Measurements from ENCODE around the gene CENPL. TPM values are rescaled to one million over a fixed set of nuclear protein-coding genes. Genes with fewer than 3 reads are reported as not detected.
"Not testable (repeated sequence)": the region's sequence is repeated elsewhere in the genome, so short reads cannot be mapped to it uniquely, and the experiment has no call there.

Gene CENPL
- total and polyA plus RNA-seq, 2 of the 4 experiments (the other 2 are of a cell fraction), result 6.3 to 21.1 TPM

DNA sequence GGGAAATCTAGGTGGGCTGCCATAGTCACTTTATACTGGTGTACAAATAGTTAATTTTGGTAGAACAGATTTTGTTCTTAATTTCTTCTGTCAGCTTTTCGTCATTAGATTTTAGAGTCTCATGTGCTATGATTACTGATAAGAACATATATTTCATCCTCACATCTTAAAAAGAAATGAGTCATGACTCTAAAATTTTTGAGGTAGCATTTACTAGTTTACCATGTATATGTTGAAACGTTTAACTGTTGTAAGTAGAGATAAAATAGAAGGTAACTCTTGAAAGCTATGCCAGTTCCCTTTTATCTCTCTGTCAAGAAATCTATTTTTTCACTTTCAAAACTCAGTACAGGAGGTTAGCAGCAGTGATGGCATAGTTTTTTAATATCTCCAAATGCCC is 56.5 kb downstream of the CENPL start:
- in situ Hi-C loops (cut with MboI; ENCODE audit: low sequenced_read_pairs), result no loop called here
- no peak overlapping the region for H3K18ac ChIP-seq (ENCODE audit: low read depth, low read length)
- no peak overlapping the region for H3K56ac ChIP-seq (ENCODE audit: extremely low read depth, insufficient read depth, low read length)
- H2BK5ac ChIP-seq (ENCODE audit: low read depth, low read length, poor library complexity, severe bottlenecking), result no peak overlapping the region
- dilution Hi-C loops (cut with HindIII; ENCODE audit: low sequenced_read_pairs, unreplicated experiment), result no loop called here
- no peak overlapping the region for H3K4me2 ChIP-seq (ENCODE audit: low read depth, low read length)
- H2BK15ac ChIP-seq (ENCODE audit: low read depth, low read length), result no peak overlapping the region
- 0 out of 2 replicates have a peak, but pooled peaks cover 4% of the 10 kb centered on the region for H3K9me1 ChIP-seq (ENCODE audit: insufficient read depth, low read length)
- H3K4ac ChIP-seq (ENCODE audit: low read depth, low read length), result no peak overlapping the region
- H2AK5ac ChIP-seq (ENCODE audit: low read depth, low read length), result no peak overlapping the region
- no peak overlapping the region for H4K5ac ChIP-seq (ENCODE audit: low read depth, low read length)
- no peak overlapping the region for H3K27ac ChIP-seq (ENCODE audit: insufficient read depth, low read length)
- CTCF ChIA-PET, result no interaction called here
- H3K36me3 ChIP-seq (ENCODE audit: control insufficient read depth, insufficient read depth, low read length), result peaks cover 7% of the 10 kb centered on the region
- WGBS, 2 experiments (ENCODE audit: extremely low coverage in 2 of 2, insufficient read length in 1 of 2), result no CpG with 5 or more reads among the region's 2 CpGs
- no peak overlapping the region for H3K4me3 ChIP-seq (ENCODE audit: insufficient read depth, low read depth, low read length)
- H3K23ac ChIP-seq (ENCODE audit: low read depth, low read length), result no peak overlapping the region
- no peak overlapping the region for H3K9ac ChIP-seq (ENCODE audit: low read depth, low read length)
- no peak overlapping the region for H4K91ac ChIP-seq (ENCODE audit: insufficient read depth, low read depth, low read length)
- no peak overlapping the region for H2BK120ac ChIP-seq (ENCODE audit: low read depth, low read length)
- H3K9me3 ChIP-seq (ENCODE audit: control insufficient read depth, insufficient read depth, low read length), result no peaks in the 10 kb centered on the region
- intact Hi-C loops (cut with micrococcal nuclease), result no loop called here
- TF ChIP-seq CHD1 (IDR thresholded peaks at IDR 0.05; ENCODE audit: low read depth, low read length), result no peak
- TF ChIP-seq MAFK (IDR thresholded peaks at IDR 0.05; ENCODE audit: low read depth, low read length), result no peak
- TF ChIP-seq RCOR1 (IDR thresholded peaks at IDR 0.05; ENCODE audit: insufficient replicate concordance, low read length), result no peak
- TF ChIP-seq SMC3 (IDR thresholded peaks at IDR 0.05; ENCODE audit: low read depth, low read length), result no peak
- TF ChIP-seq, protein P1, sequence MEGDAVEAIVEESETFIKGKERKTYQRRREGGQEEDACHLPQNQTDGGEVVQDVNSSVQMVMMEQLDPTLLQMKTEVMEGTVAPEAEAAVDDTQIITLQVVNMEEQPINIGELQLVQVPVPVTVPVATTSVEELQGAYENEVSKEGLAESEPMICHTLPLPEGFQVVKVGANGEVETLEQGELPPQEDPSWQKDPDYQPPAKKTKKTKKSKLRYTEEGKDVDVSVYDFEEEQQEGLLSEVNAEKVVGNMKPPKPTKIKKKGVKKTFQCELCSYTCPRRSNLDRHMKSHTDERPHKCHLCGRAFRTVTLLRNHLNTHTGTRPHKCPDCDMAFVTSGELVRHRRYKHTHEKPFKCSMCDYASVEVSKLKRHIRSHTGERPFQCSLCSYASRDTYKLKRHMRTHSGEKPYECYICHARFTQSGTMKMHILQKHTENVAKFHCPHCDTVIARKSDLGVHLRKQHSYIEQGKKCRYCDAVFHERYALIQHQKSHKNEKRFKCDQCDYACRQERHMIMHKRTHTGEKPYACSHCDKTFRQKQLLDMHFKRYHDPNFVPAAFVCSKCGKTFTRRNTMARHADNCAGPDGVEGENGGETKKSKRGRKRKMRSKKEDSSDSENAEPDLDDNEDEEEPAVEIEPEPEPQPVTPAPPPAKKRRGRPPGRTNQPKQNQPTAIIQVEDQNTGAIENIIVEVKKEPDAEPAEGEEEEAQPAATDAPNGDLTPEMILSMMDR (conservative IDR thresholded peaks at IDR 0.05; ENCODE audit: low read depth, low read length), result no peak
- H3K79me1 ChIP-seq (ENCODE audit: low read depth in 1 of 2, low read length in 2 of 2), result peaks cover 0 to 4% of the 10 kb centered on the region in 2 experiments; a peak in 1 of 4 replicates
- POLR2A ChIA-PET (ENCODE audit: unreplicated experiment), result no interaction called here
- no peak overlapping the region for H4K8ac ChIP-seq (ENCODE audit: low read depth in 2 of 2, low read length in 2 of 2)
- H2BK20ac ChIP-seq (ENCODE audit: low read depth, low read length), result no peak overlapping the region
- BruUV-seq (replicated peaks), result no TSS peak
- no peak overlapping the region for H3K14ac ChIP-seq (replicated peaks; ENCODE audit: low read depth, low read length)
- H2AK9ac ChIP-seq (replicated peaks; ENCODE audit: low read depth, low read length, poor library complexity), result no peak overlapping the region
- no peak for ATAC-seq (ENCODE audit: low read depth)
- DNase-seq, result no peak
- no peaks in the 10 kb centered on the region for H4K20me1 ChIP-seq (ENCODE audit: insufficient read depth, low read length)
- H2AFZ ChIP-seq (replicated peaks; ENCODE audit: low read length, poor library complexity), result no peak overlapping the region
- H3K4me1 ChIP-seq (ENCODE audit: control insufficient read depth, insufficient read depth, low read length), result no peaks in the 10 kb centered on the region
- no peaks in the 10 kb centered on the region for H3K27me3 ChIP-seq (ENCODE audit: control insufficient read depth, insufficient read depth, low read length)

- no CpG with 5 or more reads among the region's 6 CpGs for WGBS, 2 experiments (ENCODE audit: extremely low coverage in 2 of 2, insufficient read length in 1 of 2)
- H3K23ac ChIP-seq (ENCODE audit: low read depth, low read length); H2AK9ac ChIP-seq (replicated peaks; ENCODE audit: low read depth, low read length, poor library complexity); H3K9me1 ChIP-seq (ENCODE audit: insufficient read depth, low read length); H2AK5ac ChIP-seq (ENCODE audit: low read depth, low read length); H3K4me3 ChIP-seq (ENCODE audit: insufficient read depth, low read depth, low read length); intact Hi-C loops (cut with micrococcal nuclease); H4K91ac ChIP-seq (ENCODE audit: insufficient read depth, low read depth, low read length); H3K4ac ChIP-seq (ENCODE audit: low read depth, low read length); dilution Hi-C loops (cut with HindIII; ENCODE audit: low sequenced_read_pairs, unreplicated experiment); in situ Hi-C loops (cut with MboI; ENCODE audit: low sequenced_read_pairs); H2AFZ ChIP-seq (replicated peaks; ENCODE audit: low read length, poor library complexity); H2BK120ac ChIP-seq (ENCODE audit: low read depth, low read length); H3K9me3 ChIP-seq (ENCODE audit: control insufficient read depth, insufficient read depth, low read length); H3K56ac ChIP-seq (ENCODE audit: extremely low read depth, insufficient read depth, low read length); H3K18ac ChIP-seq (ENCODE audit: low read depth, low read length); BruUV-seq (replicated peaks); H2BK15ac ChIP-seq (ENCODE audit: low read depth, low read length); H3K27ac ChIP-seq (ENCODE audit: insufficient read depth, low read length); H4K5ac ChIP-seq (ENCODE audit: low read depth, low read length); H3K79me1 ChIP-seq (ENCODE audit: low read depth in 1 of 2, low read length in 2 of 2); H3K4me2 ChIP-seq (ENCODE audit: low read depth, low read length); H2BK20ac ChIP-seq (ENCODE audit: low read depth, low read length); H4K8ac ChIP-seq (ENCODE audit: low read depth in 2 of 2, low read length in 2 of 2); ATAC-seq (ENCODE audit: low read depth); CTCF ChIA-PET; H3K9ac ChIP-seq (ENCODE audit: low read depth, low read length); H3K4me1 ChIP-seq (ENCODE audit: control insufficient read depth, insufficient read depth, low read length); H3K36me3 ChIP-seq (ENCODE audit: control insufficient read depth, insufficient read depth, low read length); H3K14ac ChIP-seq (replicated peaks; ENCODE audit: low read depth, low read length); H3K27me3 ChIP-seq (ENCODE audit: control insufficient read depth, insufficient read depth, low read length); H4K20me1 ChIP-seq (ENCODE audit: insufficient read depth, low read length); H2BK5ac ChIP-seq (ENCODE audit: low read depth, low read length, poor library complexity, severe bottlenecking); DNase-seq: not testable (repeated sequence)
- POLR2A ChIA-PET (ENCODE audit: unreplicated experiment), result interaction anchor here (0.6 kb wide), 1 partner anchor 60 kb away, joined by 3 read pairs; no protein-coding TSS in a partner anchor
These were observed 60.4 kb downstream of the CENPL start for GRCh38 chr1:173764331-173764730.
